AG10803 (cell line): ENCODE results near the gene CHKA.

Experiments
- DNase-seq: peaks from one replicate; pipeline ENCODE4 v3.0.0; 2010; ENCODE audit warnings: low read depth
- H3K4me3 ChIP-seq: 2 replicates; pipeline ENCODE4 v1.5.1; 2011; ENCODE audit warnings: mild to moderate bottlenecking, low read length, control low read depth
- CTCF ChIP-seq: conservative IDR thresholded peaks from 2 replicates; pipeline ENCODE4 v1.5.1; 2011; ENCODE audit warnings: mild to moderate bottlenecking, low read length, control low read depth, inconsistent platforms

CHKA gene

GRCh38 chr11:68121067-68121899 is at the start of gene CHKA:
TSS of gene CHKA (minus strand) at chr11:68121388. CDS start at chr11:68121177, 211 bp downstream.
- peak; percentile 86 for DNase-seq
- no peak for TF ChIP-seq CTCF
- H3K4me3 ChIP-seq: peak within 1 kb of the TSS; percentile 75

- TF ChIP-seq CTCF: no peak
- DNase-seq: no peak
- H3K4me3 ChIP-seq: no peak overlapping the region
These were observed 48.3 kb upstream of the CHKA start for GRCh38 chr11:68169442-68169841.

- TF ChIP-seq CTCF: no peak
- no peak for DNase-seq
- H3K4me3 ChIP-seq: no peak overlapping the region
These were observed 47.5 kb upstream of the CHKA start for GRCh38 chr11:68168694-68169093.

GRCh38 chr11:68167474-68167873 is 46.3 kb upstream of the CHKA start:
- TF ChIP-seq CTCF: no peak
- DNase-seq: no peak
- H3K4me3 ChIP-seq: no peak overlapping the region

- H3K4me3 ChIP-seq: no peak overlapping the region
- TF ChIP-seq CTCF: no peak
- no peak for DNase-seq
These were observed 45.8 kb upstream of the CHKA start for GRCh38 chr11:68166969-68167368.

GRCh38 chr11:68165601-68166000 is 44.4 kb upstream of the CHKA start:
- no peak for DNase-seq
- no peak for TF ChIP-seq CTCF

GRCh38 chr11:68164437-68164836 is 43.2 kb upstream of the CHKA start:
- H3K4me3 ChIP-seq: no peak overlapping the region
- no peak for TF ChIP-seq CTCF
- DNase-seq: peak; percentile 24

More at GRCh38 chr11:68165601-68166000, 44.4 kb upstream of the CHKA start:
- H3K4me3 ChIP-seq: no peak overlapping the region
